Esophagus squamous epithelium (tissue), 4 donors: ENCODE results near the gene TROAP.

Source experiments
- POLR2A ChIP-seq, 4 donors: fragments of 450-650 bp; IDR thresholded peaks; one replicate each; pipeline ENCODE4 v1.6.1; 2017; ENCODE audit warnings: antibody characterized with exemption in 4 of 4, mild to moderate bottlenecking in 4 of 4, moderate library complexity in 3 of 4
- TF ChIP-seq, protein P1 (sequence below), 6 experiments: fragments of 450-650 bp in 4 of 6; fragments of 200-600 bp in 2 of 6; sonication (generic) in 2 of 6; IDR thresholded peaks; one replicate each; pipeline ENCODE4 v1.5.1; 2016 to 2019; ENCODE audit warnings: antibody characterized with exemption in 6 of 6, mild to moderate bottlenecking in 4 of 6, moderate library complexity in 4 of 6

DNA sequence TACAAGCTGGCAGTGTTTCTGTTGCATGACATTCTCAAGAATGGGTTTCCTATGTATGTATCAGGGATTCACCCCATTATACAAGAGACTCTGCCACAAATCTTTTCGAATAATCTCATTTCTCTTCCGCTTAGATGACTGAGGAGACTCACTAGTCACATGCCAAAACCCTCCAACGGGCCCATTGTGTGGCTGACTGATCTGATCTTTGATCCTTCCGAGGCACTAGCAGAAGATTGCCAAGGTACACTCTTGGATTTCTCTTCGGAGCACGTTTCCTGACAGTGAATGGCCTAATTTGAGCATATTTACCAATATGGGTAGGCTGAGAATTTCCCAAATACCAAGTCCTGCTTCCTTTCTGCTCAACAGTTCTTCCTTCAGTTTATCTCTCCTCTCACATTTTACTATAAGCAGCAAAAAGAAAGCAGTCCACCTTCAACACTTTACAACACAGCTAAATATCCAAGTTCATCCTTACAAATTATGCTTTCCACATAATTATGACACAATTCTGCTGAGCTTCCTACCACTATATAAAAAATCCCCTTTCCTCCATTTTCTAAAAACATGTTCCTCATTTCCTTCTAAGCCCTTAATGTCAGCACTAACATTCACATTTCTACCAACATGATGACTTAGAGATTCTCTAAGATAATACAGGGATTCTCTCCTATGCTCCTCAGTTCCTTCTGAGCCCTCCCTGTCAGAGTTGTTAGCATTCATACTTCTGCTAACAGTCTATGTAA lies 17.1 kb upstream of the TROAP start:
- TF ChIP-seq, protein P1, sequence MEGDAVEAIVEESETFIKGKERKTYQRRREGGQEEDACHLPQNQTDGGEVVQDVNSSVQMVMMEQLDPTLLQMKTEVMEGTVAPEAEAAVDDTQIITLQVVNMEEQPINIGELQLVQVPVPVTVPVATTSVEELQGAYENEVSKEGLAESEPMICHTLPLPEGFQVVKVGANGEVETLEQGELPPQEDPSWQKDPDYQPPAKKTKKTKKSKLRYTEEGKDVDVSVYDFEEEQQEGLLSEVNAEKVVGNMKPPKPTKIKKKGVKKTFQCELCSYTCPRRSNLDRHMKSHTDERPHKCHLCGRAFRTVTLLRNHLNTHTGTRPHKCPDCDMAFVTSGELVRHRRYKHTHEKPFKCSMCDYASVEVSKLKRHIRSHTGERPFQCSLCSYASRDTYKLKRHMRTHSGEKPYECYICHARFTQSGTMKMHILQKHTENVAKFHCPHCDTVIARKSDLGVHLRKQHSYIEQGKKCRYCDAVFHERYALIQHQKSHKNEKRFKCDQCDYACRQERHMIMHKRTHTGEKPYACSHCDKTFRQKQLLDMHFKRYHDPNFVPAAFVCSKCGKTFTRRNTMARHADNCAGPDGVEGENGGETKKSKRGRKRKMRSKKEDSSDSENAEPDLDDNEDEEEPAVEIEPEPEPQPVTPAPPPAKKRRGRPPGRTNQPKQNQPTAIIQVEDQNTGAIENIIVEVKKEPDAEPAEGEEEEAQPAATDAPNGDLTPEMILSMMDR (IDR thresholded peaks at IDR 0.05): no peak
- TF ChIP-seq POLR2A (IDR thresholded peaks at IDR 0.05): no peak
